H1 (cell line): Measurements from ENCODE around the gene TUG1.

Experiments
- POLR2A ChIP-seq, 2 experiments: IDR thresholded peaks; 1 replicate in 1 of 2; 2 replicates in 1 of 2; pipeline ENCODE4 v1.6.1; 2011; ENCODE audit warnings: low read depth in 2 of 2, low read length in 2 of 2, mild to moderate bottlenecking in 2 of 2; ENCODE audit errors: control extremely low read depth in 1 of 2
- POLR2AphosphoS5 ChIP-seq: IDR thresholded peaks from 2 replicates; pipeline ENCODE4 v1.6.1; 2011; ENCODE audit warnings: low read depth, low read length
- TF ChIP-seq, protein P1 (sequence below), 3 experiments: IDR thresholded peaks; 1 replicate in 2 of 3; 2 replicates in 1 of 3; pipeline versions ENCODE4 v1.5.1 to v1.6.1; 2011; ENCODE audit warnings: low read length in 3 of 3, mild to moderate bottlenecking in 3 of 3, inconsistent platforms in 2 of 3, low read depth in 1 of 3, moderate library complexity in 1 of 3; ENCODE audit not compliant: insufficient read depth in 1 of 3; ENCODE audit errors: control extremely low read depth in 1 of 3

DNA sequence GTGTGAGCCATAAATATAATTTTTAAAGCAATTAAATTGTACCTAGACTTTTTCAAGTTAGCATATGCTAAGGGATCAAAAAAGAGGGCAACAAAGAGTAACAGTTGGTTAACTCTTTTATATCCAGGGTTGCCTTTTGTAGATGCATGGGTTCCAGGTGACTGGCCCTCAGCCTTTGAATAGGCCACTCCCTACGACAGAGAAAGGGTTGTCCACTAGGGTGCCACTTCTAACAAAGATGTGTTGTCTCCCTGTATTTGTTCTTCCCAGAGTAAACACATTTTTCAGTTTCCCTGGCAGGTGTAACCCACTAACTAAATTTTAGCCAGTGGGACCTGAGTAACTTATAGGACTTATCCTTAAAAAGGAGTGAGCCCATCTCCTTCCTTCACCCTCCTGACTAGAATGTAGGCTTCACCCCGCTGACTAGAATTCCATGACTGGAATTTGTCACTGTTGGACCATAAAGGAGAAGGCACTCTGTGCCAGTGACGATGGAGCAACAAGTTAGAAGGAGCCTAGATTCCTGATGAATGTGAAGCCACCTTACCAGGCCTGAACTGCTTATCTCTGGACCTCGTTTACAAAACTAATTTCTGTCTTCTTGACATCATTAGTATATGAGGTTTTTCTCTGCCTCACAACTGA lies 16.6 kb downstream of the TUG1 start:
- TF ChIP-seq POLR2AphosphoS5 (no peak), POLR2A (IDR thresholded peaks at IDR 0.05; ENCODE audit: control extremely low read depth in 1 of 2, low read depth in 2 of 2, low read length in 2 of 2) (no peak)
- TF ChIP-seq, protein P1, sequence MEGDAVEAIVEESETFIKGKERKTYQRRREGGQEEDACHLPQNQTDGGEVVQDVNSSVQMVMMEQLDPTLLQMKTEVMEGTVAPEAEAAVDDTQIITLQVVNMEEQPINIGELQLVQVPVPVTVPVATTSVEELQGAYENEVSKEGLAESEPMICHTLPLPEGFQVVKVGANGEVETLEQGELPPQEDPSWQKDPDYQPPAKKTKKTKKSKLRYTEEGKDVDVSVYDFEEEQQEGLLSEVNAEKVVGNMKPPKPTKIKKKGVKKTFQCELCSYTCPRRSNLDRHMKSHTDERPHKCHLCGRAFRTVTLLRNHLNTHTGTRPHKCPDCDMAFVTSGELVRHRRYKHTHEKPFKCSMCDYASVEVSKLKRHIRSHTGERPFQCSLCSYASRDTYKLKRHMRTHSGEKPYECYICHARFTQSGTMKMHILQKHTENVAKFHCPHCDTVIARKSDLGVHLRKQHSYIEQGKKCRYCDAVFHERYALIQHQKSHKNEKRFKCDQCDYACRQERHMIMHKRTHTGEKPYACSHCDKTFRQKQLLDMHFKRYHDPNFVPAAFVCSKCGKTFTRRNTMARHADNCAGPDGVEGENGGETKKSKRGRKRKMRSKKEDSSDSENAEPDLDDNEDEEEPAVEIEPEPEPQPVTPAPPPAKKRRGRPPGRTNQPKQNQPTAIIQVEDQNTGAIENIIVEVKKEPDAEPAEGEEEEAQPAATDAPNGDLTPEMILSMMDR (IDR thresholded peaks at IDR 0.05; ENCODE audit: control extremely low read depth in 1 of 3, insufficient read depth in 1 of 3, low read depth in 1 of 3, low read length in 3 of 3), result no peak
